OCI-LY7 (cell line): ENCODE measurements around the gene LY6G6D. TPM values are rescaled to one million over a fixed set of nuclear protein-coding genes. Genes with fewer than 3 reads are reported as not detected.
"Not testable (repeated sequence)": the region's sequence is repeated elsewhere in the genome, so short reads cannot be mapped to it uniquely, and the experiment has no call there.

Experiments used
- BruUV-seq: library from RNA; stranded (reverse); fragments of 400-500 nt; replicated peaks from 2 replicates; lab custom pipeline; 2021; lab: Mats Ljungman, UMichigan
- CTCF ChIA-PET: fragments of 300-600 bp; sonication (Branson Sonifier 250); formaldehyde crosslinking; loops from one replicate; lab custom pipeline; 2022; ENCODE audit warnings: antibody characterized with exemption; ENCODE audit not compliant: unreplicated experiment; lab: Charles Lee
- POLR2A ChIA-PET: fragments of 300-600 bp; sonication (Branson Sonifier 250); formaldehyde crosslinking; loops from one replicate; lab custom pipeline; 2022; ENCODE audit warnings: antibody characterized with exemption; lab: Charles Lee
- DNase-seq: peaks from one replicate; pipeline ENCODE4 v3.0.0-alpha.2; 2015; ENCODE audit warnings: low spot score
- H2AFZ ChIP-seq: fragments of 200-600 bp; sonication (generic), shearing (Covaris generic); 2 replicates; pipeline ENCODE4 v1.6.1; 2014; ENCODE audit warnings: mild to moderate bottlenecking, antibody characterized with exemption, low read length, moderate library complexity
- H3K27ac ChIP-seq: fragments of 200-600 bp; sonication (generic); 2 replicates; pipeline ENCODE4 v1.5.1; 2014; ENCODE audit warnings: mixed run types, low read depth, mild to moderate bottlenecking, moderate library complexity, low read length, inconsistent platforms; ENCODE audit not compliant: poor library complexity, severe bottlenecking
- H3K36me3 ChIP-seq: fragments of 200-600 bp; sonication (generic); 2 replicates; pipeline ENCODE4 v1.6.1; 2014; ENCODE audit warnings: mild to moderate bottlenecking, antibody characterized with exemption, low read length, moderate library complexity, mixed read lengths; ENCODE audit not compliant: insufficient read depth
- H3K4me1 ChIP-seq: fragments of 200-600 bp; sonication (generic); 2 replicates; pipeline ENCODE4 v1.5.1; 2014; ENCODE audit warnings: mild to moderate bottlenecking, low read length; ENCODE audit not compliant: insufficient read depth, poor library complexity, severe bottlenecking
- H3K4me2 ChIP-seq: fragments of 200-600 bp; sonication (generic); 2 replicates; pipeline ENCODE4 v1.6.1; 2014; ENCODE audit warnings: mild to moderate bottlenecking, low read length
- H3K4me3 ChIP-seq: fragments of 200-600 bp; sonication (generic); 2 replicates; pipeline ENCODE4 v1.5.1; 2014; ENCODE audit warnings: mild to moderate bottlenecking, low read depth, low read length; ENCODE audit not compliant: poor library complexity, severe bottlenecking
- H3K79me2 ChIP-seq: fragments of 200-600 bp; sonication (generic); 2 replicates; pipeline ENCODE4 v1.6.1; 2016; ENCODE audit warnings: low read depth, mild to moderate bottlenecking, low read length, moderate library complexity, mixed read lengths; ENCODE audit not compliant: insufficient read depth
- H3K9me2 ChIP-seq: fragments of 200-600 bp; sonication (generic); 2 replicates; pipeline ENCODE4 v1.6.1; 2016; ENCODE audit warnings: mild to moderate bottlenecking, low read length, mixed read lengths; ENCODE audit not compliant: insufficient read depth
- H3K9me3 ChIP-seq: fragments of 200-600 bp; sonication (generic); 2 replicates; pipeline ENCODE4 v1.6.1; 2014; ENCODE audit warnings: mild to moderate bottlenecking, mixed run types, low read length, mixed read lengths
- H4K20me1 ChIP-seq: fragments of 200-600 bp; sonication (generic); 2 replicates; pipeline ENCODE4 v1.6.1; 2014; ENCODE audit warnings: mild to moderate bottlenecking, antibody characterized with exemption, low read length, moderate library complexity, mixed read lengths; ENCODE audit not compliant: insufficient read depth
- CTCF ChIP-seq: fragments of 200-600 bp; sonication (generic); conservative IDR thresholded peaks from 2 replicates; pipeline ENCODE4 v1.5.1; 2014; ENCODE audit warnings: mild to moderate bottlenecking, antibody characterized with exemption, low read length, moderate library complexity, mixed read lengths
- EZH2phosphoT487 ChIP-seq: fragments of 200-600 bp; sonication (generic); IDR thresholded peaks from 2 replicates; pipeline ENCODE4 v1.6.1; 2018; ENCODE audit warnings: low read depth, borderline replicate concordance, mild to moderate bottlenecking, mixed run types, antibody characterized with exemption, low read length, moderate library complexity, mixed read lengths
- intact Hi-C: fragments of 100-400 bp; cut with micrococcal nuclease; formaldehyde crosslinking; loops from one replicate; pipeline ENCODE4 v1.10.0; 2022; ENCODE audit not compliant: unreplicated experiment
- total RNA-seq, 2 experiments: library from RNA; depleted of rRNA in 1 of 2; stranded (reverse); fragments of >200 nt in 1 of 2; shearing (Covaris generic) in 1 of 2; gene quantifications; 2 replicates each; pipeline ENCODE4 v1.2.3, GENCODE V29; 2014 to 2022

The LY6G6D gene
- total RNA-seq, 2 experiments from 2014 or later, result not detected

- Histone ChIP-seq H3K36me3 (no peaks in the 10 kb centered on the region), H2AFZ (no peak overlapping the region), H4K20me1 (no peaks in the 10 kb centered on the region), H3K27ac (no peak overlapping the region), H3K79me2 (no peaks in the 10 kb centered on the region), H3K4me1 (peaks cover 16% of the 10 kb centered on the region), H3K4me3 (no peak overlapping the region), H3K9me3 (no peaks in the 10 kb centered on the region), H3K4me2 (no peak overlapping the region), H3K9me2 (no peaks in the 10 kb centered on the region)
- TF ChIP-seq EZH2phosphoT487, result no peak
- no peak for TF ChIP-seq CTCF
- no TSS peak for BruUV-seq
- no peak for DNase-seq
- ChIA-PET POLR2A (interaction anchor here (0.6 to 0.7 kb wide), 2 partner anchors 27 to 45 kb away, joined by 3 read pairs; no protein-coding TSS in a partner anchor), CTCF (no interaction called here)
- intact Hi-C loops, result loop anchor here (10.0 kb wide), 1 partner anchor 247 kb away; the partner anchor contains the start of genes NELFE and SKIC2
Measured at GRCh38 chr6:31708224-31708623, 6.9 kb upstream of the LY6G6D start.

GRCh38 chr6:31709157-31709556, 6.0 kb upstream of the LY6G6D start:
- DNase-seq, H3K9me2 ChIP-seq, H3K9me3 ChIP-seq, H3K4me1 ChIP-seq, H3K4me3 ChIP-seq, H2AFZ ChIP-seq, H3K79me2 ChIP-seq, BruUV-seq, H3K4me2 ChIP-seq, H4K20me1 ChIP-seq, H3K27ac ChIP-seq, CTCF ChIA-PET, H3K36me3 ChIP-seq: not testable (repeated sequence)
- intact Hi-C loops, result loop anchor here (10.0 kb wide), 1 partner anchor 246 kb away; the partner anchor contains the start of genes NELFE and SKIC2
- POLR2A ChIA-PET, result interaction anchor here (0.6 kb wide), 2 partner anchors 26 to 99 kb away, joined by 3 read pairs; no protein-coding TSS in a partner anchor

GRCh38 chr6:31710523-31711219, 4.5 kb upstream of the LY6G6D start:
- intact Hi-C loops, result no loop called here
- CTCF ChIA-PET, result interaction anchor here (0.6 kb wide), 1 partner anchor 112 kb away, joined by 3 read pairs; no protein-coding TSS in a partner anchor
- peaks cover 10% of the 10 kb centered on the region for H3K4me1 ChIP-seq
- POLR2A ChIA-PET, result interaction anchor here (1.0 kb wide), 1 partner anchor 116 kb away, joined by 3 read pairs; the partner anchor contains the start of gene HSPA1B
- H3K27ac ChIP-seq, result no peak overlapping the region
- no peaks in the 10 kb centered on the region for H3K36me3 ChIP-seq
- H3K9me2 ChIP-seq, result no peaks in the 10 kb centered on the region
- no peak overlapping the region for H2AFZ ChIP-seq
- no TSS peak for BruUV-seq
- DNase-seq, result no peak
- H3K4me3 ChIP-seq, result no peak overlapping the region
- no peak for TF ChIP-seq CTCF
- no peak for TF ChIP-seq EZH2phosphoT487
- H3K9me3 ChIP-seq, result no peaks in the 10 kb centered on the region
- no peaks in the 10 kb centered on the region for H4K20me1 ChIP-seq
- no peaks in the 10 kb centered on the region for H3K79me2 ChIP-seq
- no peak overlapping the region for H3K4me2 ChIP-seq
